MM.1S (cell line): ENCODE results near the gene ATR.

Source experiments
- EZH2 ChIP-seq: fragments of 300-600 bp; sonication (generic); optimal IDR thresholded peaks from 2 replicates; pipeline ENCODE3; 2017; ENCODE audit warnings: low read depth, mild to moderate bottlenecking, antibody characterized with exemption, low read length, mixed read lengths
- EZH2phosphoT487 ChIP-seq: fragments of 300-600 bp; sonication (generic); IDR thresholded peaks from 2 replicates; pipeline ENCODE4 v1.6.1; 2018; ENCODE audit warnings: antibody characterized with exemption, low read length
- TF ChIP-seq, protein P1 (sequence below): fragments of 300-600 bp; sonication (generic); IDR thresholded peaks from 2 replicates; pipeline ENCODE4 v1.5.1; 2016; ENCODE audit warnings: antibody characterized with exemption, low read length, mixed read lengths

DNA sequence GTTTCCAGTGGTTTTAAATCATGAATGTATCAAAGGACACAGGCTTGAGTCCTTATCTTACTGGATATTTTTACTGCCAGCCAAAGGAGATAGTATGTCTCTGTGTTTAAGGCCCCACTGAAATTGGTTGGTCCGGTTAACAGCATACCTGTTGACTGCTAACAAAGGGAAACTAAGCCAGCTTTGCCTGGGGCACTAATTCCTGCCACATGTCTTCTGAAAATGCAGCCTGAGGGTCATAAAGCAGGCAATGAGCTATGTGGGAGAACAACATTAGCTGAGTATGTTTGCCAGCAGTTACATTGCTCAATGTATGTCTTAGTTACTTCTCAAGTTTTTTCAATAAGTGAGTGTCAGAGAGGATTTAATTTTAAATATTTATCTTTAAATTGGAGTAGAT is 30.1 kb upstream of the ATR start:
- TF ChIP-seq EZH2phosphoT487 (no peak), EZH2 (no peak)
- TF ChIP-seq, protein P1, sequence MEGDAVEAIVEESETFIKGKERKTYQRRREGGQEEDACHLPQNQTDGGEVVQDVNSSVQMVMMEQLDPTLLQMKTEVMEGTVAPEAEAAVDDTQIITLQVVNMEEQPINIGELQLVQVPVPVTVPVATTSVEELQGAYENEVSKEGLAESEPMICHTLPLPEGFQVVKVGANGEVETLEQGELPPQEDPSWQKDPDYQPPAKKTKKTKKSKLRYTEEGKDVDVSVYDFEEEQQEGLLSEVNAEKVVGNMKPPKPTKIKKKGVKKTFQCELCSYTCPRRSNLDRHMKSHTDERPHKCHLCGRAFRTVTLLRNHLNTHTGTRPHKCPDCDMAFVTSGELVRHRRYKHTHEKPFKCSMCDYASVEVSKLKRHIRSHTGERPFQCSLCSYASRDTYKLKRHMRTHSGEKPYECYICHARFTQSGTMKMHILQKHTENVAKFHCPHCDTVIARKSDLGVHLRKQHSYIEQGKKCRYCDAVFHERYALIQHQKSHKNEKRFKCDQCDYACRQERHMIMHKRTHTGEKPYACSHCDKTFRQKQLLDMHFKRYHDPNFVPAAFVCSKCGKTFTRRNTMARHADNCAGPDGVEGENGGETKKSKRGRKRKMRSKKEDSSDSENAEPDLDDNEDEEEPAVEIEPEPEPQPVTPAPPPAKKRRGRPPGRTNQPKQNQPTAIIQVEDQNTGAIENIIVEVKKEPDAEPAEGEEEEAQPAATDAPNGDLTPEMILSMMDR: no peak
